NB4 (cell line): Measurements from ENCODE around the gene LPO.

Experiments used
- DNase-seq: peaks from one replicate; pipeline ENCODE4 v3.0.0; 2010; ENCODE audit warnings: low read depth
- H3K4me3 ChIP-seq: one replicate; pipeline ENCODE4 v1.5.1; 2011; ENCODE audit warnings: mild to moderate bottlenecking, low read depth, low read length, moderate library complexity
- CTCF ChIP-seq: IDR thresholded peaks from one replicate; pipeline ENCODE4 v1.5.1; 2012; ENCODE audit warnings: low read depth, low read length
- MAX ChIP-seq: IDR thresholded peaks from 2 replicates; pipeline ENCODE4 v1.6.1; 2011; ENCODE audit warnings: low read depth, low read length
- MYC ChIP-seq: IDR thresholded peaks from 2 replicates; pipeline ENCODE4 v1.6.1; 2011; ENCODE audit warnings: low read depth, low read length
- POLR2A ChIP-seq: IDR thresholded peaks from 2 replicates; pipeline ENCODE4 v1.6.1; 2011; ENCODE audit warnings: mild to moderate bottlenecking; ENCODE audit not compliant: insufficient read length; ENCODE audit errors: extremely low read depth

LPO gene

GRCh38 chr17:58265271-58265670 is 26.9 kb downstream of the LPO start:
- DNase-seq, result peak; percentile 74
- H3K4me3 ChIP-seq, result no peak overlapping the region
- TF ChIP-seq MAX, result no peak

- peak; percentile 75 for DNase-seq
- H3K4me3 ChIP-seq, result no peak overlapping the region
- no peak for TF ChIP-seq MYC
- peak; percentile 2 for TF ChIP-seq CTCF
- peak; percentile 82 for TF ChIP-seq POLR2A
Measured at GRCh38 chr17:58265902-58266875, 27.8 kb downstream of the LPO start.

GRCh38 chr17:58267347-58268324 is 29.3 kb downstream of the LPO start:
- DNase-seq, result peak; percentile 94
- H3K4me3 ChIP-seq, result no peak overlapping the region
- peak; percentile 87 for TF ChIP-seq POLR2A
- TF ChIP-seq MAX, result no peak
- no peak for TF ChIP-seq CTCF
- TF ChIP-seq MYC, result peak; percentile 32

- DNase-seq, result no peak
Measured at GRCh38 chr17:58268326-58268725, 29.9 kb downstream of the LPO start.

GRCh38 chr17:58268774-58269556 is 30.6 kb downstream of the LPO start:
- peak; percentile 70 for DNase-seq
- H3K4me3 ChIP-seq, result no peak overlapping the region
- TF ChIP-seq CTCF, result no peak
- TF ChIP-seq POLR2A, result no peak
- peak; percentile 1; the same call in 1 of the 2 replicates for TF ChIP-seq MYC
- TF ChIP-seq MAX, result 0 out of 2 replicates have a peak, but pooled peaks have one; percentile 14

More at GRCh38 chr17:58268326-58268725, 29.9 kb downstream of the LPO start:
- H3K4me3 ChIP-seq, result no peak overlapping the region
- TF ChIP-seq CTCF (no peak), MAX (peak; percentile 22; the same call in 1 of the 2 replicates), POLR2A (peak; percentile 51), MYC (peak; percentile 17)
